Neural progenitor cell (in vitro differentiated cells): ENCODE data around the gene DDO.

Experiments
- CTCF ChIP-seq: fragments of 200-600 bp; sonication (generic); IDR thresholded peaks from 2 replicates; pipeline ENCODE4 v1.5.1; 2017; ENCODE audit warnings: antibody characterized with exemption, mild to moderate bottlenecking
- EZH2 ChIP-seq: fragments of 200-600 bp; sonication (generic); IDR thresholded peaks from 2 replicates; pipeline ENCODE4 v1.6.1; 2017; ENCODE audit warnings: antibody characterized with exemption, mild to moderate bottlenecking, moderate library complexity
- EZH2phosphoT487 ChIP-seq: fragments of 200-600 bp; sonication (generic); IDR thresholded peaks from 2 replicates; pipeline ENCODE4 v1.6.1; 2017; ENCODE audit warnings: antibody characterized with exemption

GRCh38 chr6:110387986-110388385 is 27.4 kb downstream of the DDO start:
- no peak for TF ChIP-seq CTCF
- no peak for TF ChIP-seq EZH2
- TF ChIP-seq EZH2phosphoT487: no peak
